ENCODE results near the gene PDZK1IP1.

DNA sequence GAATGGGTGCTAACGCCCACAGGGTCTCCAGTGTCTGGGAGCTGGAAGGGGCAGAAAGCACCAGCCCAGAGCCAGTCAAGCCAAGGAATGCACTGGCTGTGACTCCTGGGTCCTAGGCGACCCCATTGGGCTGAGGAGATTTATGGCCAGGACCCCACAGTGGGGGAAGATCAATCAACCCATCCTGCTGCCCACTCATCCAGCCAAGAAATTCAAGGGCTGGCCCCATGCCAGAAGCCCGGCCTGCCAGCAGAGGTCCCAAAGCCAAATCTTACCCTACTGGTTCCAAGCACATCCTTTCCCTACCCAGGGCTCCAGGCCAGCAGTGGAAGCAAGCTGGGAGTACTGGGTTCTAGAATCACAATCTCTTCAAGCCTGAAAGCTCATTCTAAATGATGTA, 6.8 kb upstream of the PDZK1IP1 start:
- TF ChIP-seq ELF1 (IDR thresholded peaks at IDR 0.05; ENCODE audit: borderline replicate concordance, low read depth) (no peak), SIN3A (IDR thresholded peaks at IDR 0.05; ENCODE audit: low read depth) (no peak), EZH2 (IDR thresholded peaks at IDR 0.05) (no peak), EZH2phosphoT487 (IDR thresholded peaks at IDR 0.05; ENCODE audit: borderline replicate concordance) (no peak), FOSL1 (IDR thresholded peaks at IDR 0.05; ENCODE audit: low read depth) (no peak), POLR2A (IDR thresholded peaks at IDR 0.05; ENCODE audit: borderline replicate concordance, extremely low read depth, insufficient read depth, insufficient read length) (no peak), RAD21 (IDR thresholded peaks at IDR 0.05; ENCODE audit: low read depth) (no peak), POLR2AphosphoS5 (IDR thresholded peaks at IDR 0.05; ENCODE audit: low read depth, low read length) (no peak)
- TF ChIP-seq, protein P1, sequence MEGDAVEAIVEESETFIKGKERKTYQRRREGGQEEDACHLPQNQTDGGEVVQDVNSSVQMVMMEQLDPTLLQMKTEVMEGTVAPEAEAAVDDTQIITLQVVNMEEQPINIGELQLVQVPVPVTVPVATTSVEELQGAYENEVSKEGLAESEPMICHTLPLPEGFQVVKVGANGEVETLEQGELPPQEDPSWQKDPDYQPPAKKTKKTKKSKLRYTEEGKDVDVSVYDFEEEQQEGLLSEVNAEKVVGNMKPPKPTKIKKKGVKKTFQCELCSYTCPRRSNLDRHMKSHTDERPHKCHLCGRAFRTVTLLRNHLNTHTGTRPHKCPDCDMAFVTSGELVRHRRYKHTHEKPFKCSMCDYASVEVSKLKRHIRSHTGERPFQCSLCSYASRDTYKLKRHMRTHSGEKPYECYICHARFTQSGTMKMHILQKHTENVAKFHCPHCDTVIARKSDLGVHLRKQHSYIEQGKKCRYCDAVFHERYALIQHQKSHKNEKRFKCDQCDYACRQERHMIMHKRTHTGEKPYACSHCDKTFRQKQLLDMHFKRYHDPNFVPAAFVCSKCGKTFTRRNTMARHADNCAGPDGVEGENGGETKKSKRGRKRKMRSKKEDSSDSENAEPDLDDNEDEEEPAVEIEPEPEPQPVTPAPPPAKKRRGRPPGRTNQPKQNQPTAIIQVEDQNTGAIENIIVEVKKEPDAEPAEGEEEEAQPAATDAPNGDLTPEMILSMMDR (IDR thresholded peaks at IDR 0.05 in 2 of 3, conservative IDR thresholded peaks at IDR 0.05 in 1 of 3; ENCODE audit: borderline replicate concordance in 1 of 3, insufficient read depth in 1 of 3, low read depth in 2 of 3, low read length in 2 of 3): 0 out of 6 replicates have a peak, but pooled peaks of 1 of the 3 experiments have one; percentile 6
- TF ChIP-seq, protein P2, sequence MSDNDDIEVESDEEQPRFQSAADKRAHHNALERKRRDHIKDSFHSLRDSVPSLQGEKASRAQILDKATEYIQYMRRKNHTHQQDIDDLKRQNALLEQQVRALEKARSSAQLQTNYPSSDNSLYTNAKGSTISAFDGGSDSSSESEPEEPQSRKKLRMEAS (IDR thresholded peaks at IDR 0.05): no peak
- TF ChIP-seq, protein P3, sequence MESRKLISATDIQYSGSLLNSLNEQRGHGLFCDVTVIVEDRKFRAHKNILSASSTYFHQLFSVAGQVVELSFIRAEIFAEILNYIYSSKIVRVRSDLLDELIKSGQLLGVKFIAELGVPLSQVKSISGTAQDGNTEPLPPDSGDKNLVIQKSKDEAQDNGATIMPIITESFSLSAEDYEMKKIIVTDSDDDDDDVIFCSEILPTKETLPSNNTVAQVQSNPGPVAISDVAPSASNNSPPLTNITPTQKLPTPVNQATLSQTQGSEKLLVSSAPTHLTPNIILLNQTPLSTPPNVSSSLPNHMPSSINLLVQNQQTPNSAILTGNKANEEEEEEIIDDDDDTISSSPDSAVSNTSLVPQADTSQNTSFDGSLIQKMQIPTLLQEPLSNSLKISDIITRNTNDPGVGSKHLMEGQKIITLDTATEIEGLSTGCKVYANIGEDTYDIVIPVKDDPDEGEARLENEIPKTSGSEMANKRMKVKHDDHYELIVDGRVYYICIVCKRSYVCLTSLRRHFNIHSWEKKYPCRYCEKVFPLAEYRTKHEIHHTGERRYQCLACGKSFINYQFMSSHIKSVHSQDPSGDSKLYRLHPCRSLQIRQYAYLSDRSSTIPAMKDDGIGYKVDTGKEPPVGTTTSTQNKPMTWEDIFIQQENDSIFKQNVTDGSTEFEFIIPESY (IDR thresholded peaks at IDR 0.05; ENCODE audit: extremely low read depth, insufficient replicate concordance, low read length): no peak

All from HCT116 (cell line).